ENCODE data around the gene NISCH.
A peak's percentile ranks its signal among the peaks of the same experiment; 100 is the strongest.

NISCH gene

DNA sequence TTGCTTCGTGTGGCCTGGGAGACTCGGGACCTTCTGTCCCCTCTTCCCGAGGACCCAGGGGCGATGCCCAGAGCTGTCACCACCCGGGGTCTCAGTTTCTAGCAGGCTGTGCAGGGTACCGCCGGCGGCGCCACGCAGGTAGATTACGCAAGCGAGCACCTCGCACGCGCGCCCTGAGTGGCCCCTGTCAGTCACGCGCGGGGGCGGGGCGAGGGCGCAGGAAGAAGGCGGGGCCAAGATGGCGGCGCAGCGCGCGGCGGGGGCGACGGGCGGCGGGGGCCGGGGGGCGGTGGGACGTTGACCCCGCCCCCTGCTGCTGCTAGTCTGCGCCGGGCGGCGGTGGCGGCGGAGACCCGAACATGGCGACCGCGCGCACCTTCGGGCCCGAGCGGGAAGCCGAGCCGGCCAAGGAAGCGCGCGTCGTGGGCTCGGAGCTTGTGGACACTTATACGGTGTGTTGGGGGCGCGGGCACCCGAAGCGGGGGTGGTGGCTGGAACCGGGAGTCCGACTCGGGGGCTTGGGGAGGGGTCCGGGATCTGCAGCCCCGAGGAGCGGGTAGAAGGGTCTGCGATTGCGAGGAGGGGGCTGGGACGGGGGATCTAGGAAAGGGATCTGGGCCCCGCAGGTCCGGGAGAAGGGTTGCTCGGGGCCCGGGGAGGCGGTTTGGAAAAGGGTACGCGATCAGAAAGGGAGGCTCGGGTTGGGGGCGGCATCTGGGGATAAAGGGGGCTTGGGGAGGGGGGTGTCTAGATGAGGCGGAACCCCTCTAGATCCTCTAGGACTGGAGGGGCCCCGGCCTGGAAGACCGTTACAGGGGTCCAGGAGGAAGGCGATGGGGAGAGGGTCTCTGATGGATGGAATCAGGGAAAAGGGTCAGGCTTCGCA lies at the start of gene NISCH:
TSS of gene NISCH (plus strand) at position 322 of the 886 bp plus-strand sequence. CDS start at position 360, 38 bp downstream.
- peak; percentile 93 for DNase-seq (ENCODE audit: low read depth)

DNA sequence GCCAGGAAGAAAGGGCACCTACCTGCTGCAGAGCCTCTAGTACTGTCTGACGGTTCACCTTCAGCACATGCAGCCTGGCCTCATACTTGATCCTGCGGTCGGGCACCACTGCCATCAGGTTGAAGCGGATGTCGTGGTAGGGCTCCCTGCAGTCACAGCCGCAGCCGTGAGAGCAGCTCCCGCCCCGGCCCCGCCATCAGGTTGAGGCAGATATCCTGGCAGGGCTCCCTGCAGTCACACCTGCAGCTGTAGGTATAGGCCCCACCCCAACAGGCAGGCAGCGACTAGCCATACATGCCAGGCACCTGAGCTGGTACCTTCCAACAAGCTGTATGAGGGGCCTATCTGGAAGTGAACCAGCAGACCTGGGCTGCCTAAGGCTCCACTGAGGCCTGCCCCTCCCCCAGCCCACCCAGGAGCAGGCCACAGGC lies 49.2 kb upstream of the NISCH start:
- no peak for DNase-seq (ENCODE audit: low read depth)

DNA sequence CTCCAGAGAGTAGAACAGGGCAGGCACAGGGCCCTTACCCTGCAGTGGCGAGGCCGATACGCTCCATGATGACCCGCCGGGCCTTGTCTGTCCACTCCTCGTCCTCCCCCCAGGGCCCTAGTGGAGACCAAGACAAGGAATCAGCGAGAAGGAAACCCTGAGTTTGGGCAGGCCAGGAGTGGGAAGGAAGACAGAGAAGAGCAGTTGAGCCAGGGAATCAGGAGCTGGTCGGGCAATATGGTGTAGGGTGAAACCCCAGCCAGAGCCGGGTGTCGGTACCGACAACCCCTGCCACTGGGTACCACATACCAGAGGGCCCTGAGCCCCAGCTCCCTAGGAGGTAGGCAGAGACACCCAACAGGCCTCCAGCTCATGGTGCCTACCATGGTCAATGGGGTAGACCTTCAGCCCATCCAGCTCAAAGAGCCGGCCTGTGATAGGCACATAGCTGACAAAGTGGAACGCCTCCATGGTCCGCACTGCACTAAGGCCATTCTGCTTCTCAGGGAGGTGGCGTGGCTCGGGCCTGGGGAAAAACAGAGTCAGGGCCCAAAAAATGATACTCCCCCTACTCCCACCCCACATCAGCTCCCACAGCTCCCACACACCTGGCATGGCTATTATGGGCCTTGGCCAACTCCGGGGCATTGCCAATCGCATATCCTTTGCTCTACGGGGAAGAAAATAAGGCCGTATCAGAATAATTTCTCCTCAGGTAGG lies 48.5 kb upstream of the NISCH start:
- no peak for DNase-seq (ENCODE audit: low read depth)

DNA sequence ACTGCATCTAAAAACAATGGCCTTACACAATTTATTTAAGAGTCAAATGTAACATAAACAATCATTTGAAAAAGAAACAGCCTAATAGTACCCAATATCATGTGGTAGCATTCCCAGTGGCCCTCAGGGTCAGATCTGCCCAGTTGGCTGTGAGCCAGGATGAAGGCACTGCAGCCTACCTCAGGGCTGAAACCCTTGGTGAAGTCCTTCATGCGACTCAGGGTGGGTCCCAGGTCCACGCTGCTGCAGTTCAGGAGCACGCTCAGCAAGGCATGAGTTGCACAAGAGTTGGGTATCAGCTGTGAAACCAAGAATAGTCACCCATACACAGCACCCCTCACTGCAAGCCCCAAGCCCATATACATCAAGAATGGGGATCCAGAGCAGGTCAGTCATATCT lies 47.6 kb upstream of the NISCH start:
- DNase-seq (ENCODE audit: low read depth), result no peak

DNA sequence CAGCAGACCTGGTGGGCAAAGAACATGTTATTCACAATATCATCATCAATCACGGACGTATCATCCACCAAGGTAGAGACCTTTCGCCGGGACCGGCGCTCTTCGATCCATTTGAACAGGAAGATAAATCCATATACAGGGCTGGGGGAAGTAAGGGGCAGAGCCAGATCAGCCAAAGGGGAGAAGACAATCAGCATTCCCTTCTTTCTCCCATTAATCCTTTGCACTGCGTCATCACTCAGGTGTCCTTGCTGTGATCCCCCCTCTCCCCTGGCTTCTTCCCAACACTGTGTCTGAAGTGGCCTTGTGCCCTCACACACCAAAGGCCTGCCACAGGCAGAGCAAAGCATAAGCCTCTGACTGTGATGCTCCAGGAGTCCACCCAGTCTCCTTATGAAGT lies 46.9 kb upstream of the NISCH start:
- no peak for DNase-seq (ENCODE audit: low read depth)

DNA sequence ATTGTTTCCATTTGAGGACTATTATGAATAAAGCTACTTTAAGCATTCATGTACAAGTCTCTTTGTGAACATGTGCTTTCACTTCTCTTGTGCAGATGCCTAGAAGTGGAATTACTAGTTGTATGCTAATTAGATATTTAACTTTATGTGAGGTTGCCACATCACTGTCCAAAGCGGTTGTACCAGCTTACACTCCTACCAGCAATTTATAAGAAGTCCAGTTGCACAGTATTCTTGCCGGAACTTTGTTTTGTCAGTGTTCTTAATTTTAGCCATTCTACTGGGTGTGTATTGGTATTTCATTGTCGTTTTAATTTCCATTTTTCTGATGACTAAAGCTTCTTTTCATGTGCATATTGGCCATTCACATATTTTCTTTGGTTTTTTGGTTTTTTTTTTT lies 39.6 kb upstream of the NISCH start:
- no peak for DNase-seq (ENCODE audit: low read depth)

DNA sequence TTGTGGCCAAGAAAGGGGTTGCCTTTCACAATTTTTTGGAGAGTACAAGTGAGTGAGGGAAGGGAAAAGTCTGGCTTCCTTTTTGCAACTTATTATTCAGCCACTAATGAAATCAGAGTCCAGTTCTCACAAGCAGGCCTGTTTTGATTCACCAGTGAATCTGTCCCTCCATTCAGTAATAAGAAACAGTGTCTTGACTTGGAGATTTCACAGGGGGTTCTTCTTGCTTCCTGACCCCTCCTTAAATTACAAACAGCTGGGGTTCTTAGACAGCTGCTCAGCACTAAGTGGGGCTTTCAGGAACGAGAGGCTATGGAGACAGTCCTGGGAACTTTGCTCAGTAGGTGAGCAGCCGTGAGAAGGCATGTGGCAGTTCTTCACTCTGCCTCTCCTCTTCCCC lies 35.0 kb upstream of the NISCH start:
- no peak for DNase-seq (ENCODE audit: low read depth)

DNA sequence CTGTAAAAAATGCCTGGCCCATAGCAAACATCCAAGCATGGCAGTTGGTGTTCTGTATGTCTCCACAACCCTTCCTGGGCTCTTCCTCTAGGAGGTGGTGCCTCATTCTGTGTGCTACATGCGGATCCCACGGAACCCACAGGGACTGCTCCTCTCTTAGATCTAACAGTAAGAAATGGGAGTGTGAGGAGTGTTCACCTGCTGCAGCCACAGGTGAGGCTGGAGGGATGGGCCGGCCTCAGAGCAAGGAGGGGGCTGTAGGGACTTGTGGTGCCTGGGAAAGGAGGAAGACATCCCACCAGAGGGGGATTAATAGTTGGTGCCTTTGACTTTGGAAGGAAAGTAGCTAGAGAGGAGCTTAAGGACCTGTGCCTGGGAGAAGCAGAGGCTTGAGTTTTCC lies 32.7 kb upstream of the NISCH start:
- no peak for DNase-seq (ENCODE audit: low read depth)

DNA sequence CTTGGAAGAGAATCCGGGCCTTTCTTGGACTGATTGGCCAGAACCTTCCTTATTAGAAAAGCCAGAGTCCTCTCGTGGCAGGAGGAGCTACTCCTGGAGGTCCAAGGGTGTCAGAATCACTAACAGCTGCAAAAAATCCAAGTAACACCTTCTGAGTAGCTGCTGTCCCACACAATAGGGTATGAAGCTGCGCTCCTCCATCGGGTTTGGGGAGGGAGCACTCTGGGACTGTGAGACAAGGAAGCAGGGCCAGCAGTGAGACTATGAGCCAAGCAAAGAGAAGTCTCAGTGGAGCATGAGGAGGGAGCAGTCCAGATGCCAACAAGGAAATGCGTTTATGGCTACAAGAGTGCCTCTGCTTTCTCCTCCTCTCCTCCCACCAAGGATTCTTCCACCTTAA lies 32.2 kb upstream of the NISCH start:
- DNase-seq (ENCODE audit: low read depth), result no peak

DNA sequence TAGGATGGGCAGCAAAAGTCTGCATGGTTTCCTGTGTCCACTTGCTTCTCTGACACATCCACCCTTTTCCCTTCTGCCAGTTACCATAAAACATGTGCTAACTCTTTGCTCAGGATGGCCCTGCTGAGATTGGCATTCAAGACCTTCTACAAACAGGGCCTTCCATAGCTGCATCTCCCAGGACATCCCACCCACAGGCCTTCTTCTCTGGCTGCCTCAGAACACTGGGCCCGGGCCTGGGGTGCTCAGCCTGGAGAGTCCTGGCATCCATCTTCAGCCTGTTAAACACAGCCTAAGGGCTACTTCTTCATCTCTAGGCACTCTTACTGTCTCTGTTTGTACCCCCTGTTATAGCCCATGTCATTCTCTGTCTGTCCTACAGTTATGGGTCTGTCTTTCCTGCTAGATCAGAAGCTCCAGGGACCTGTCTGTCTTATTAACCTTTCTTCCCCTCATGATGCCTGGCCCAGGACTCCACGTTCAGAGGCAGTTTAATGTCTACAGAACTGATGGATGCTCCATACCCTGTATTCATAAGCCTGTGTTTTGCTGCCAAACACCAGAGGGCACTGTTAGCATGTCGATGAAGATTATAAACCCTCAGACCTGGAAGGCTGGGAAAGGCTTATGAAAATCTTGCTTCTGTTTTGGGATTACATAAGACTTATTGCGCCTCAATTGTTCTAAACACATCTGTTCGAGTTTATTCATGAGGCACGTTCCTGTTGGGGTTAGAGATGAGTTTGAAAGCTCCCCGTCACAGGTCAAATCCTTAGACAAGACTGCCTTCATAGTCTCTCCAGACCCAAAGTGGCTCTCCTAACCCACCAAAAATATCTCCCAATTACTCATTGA lies 27.0 kb upstream of the NISCH start:
- no peak for DNase-seq (ENCODE audit: low read depth)

DNA sequence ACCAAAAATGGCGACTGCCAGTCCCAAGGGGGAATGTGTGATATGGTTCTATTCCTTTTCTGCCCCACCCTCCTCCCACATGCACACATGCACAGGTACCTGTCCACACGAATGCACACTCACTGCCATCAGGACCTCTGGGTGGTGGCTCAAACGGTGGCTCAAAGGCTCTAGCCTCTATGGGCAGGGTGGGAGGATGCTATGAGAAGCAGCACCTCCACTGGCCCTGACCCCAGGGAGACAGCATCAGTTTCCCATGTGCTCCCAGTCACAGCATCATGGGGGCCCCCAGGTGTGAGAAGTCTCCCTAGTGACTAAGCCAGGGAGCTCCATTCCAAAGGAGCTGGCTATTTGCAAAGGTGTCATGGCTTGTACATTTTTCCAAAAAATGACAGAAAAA lies 26.4 kb upstream of the NISCH start:
- no peak for DNase-seq (ENCODE audit: low read depth)

DNA sequence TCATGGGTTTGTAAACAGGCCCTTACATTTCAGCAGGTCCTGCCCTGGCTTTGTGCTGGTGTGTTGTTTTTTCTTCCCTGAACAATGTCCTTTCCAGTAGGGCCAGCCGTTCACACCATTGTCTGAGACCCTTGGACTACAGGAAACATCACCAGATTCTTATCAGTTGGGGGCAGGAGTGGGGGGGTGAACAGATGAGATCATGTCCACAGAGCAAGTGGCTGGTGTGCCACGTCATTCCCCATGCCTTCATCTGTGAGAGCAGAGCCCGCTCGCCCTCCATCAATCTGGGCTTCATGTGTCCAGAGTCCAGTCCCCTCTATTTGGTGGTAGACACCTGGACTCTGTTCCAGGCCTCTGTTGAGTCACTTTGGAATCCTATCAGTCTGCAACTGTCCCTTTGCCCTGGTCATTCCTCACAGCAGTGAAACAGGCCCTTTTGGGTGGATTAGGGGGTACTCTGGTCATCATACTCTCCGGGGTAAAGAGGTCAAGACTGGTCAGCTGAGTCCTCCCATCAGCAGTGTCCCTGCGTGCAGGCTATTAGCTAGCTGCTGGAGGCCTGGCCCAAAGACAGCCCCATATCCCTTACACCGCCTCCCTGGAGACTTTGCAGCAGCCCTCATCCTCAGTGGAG lies 25.5 kb upstream of the NISCH start:
- DNase-seq (ENCODE audit: low read depth), result no peak

DNA sequence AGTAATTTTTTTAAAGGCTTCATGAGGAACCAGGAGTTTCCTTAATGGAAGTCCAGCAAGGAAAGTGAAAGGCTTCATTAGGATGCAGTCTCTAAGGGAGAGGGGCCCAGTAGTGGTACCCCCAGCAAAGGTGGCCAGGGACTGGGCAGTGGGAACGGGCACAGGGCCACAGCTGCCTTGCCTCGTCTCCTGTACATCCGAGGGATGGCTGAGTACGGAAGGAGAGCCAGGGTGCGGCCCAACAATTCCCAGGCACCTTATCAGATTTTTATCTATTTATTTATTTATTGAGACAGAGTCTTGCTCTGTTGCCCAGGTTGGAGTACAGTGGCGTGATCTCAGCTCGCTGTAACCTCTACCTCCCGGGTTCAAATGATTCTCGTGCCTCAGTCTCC lies 25.0 kb upstream of the NISCH start:
- DNase-seq (ENCODE audit: low read depth), result no peak

DNA sequence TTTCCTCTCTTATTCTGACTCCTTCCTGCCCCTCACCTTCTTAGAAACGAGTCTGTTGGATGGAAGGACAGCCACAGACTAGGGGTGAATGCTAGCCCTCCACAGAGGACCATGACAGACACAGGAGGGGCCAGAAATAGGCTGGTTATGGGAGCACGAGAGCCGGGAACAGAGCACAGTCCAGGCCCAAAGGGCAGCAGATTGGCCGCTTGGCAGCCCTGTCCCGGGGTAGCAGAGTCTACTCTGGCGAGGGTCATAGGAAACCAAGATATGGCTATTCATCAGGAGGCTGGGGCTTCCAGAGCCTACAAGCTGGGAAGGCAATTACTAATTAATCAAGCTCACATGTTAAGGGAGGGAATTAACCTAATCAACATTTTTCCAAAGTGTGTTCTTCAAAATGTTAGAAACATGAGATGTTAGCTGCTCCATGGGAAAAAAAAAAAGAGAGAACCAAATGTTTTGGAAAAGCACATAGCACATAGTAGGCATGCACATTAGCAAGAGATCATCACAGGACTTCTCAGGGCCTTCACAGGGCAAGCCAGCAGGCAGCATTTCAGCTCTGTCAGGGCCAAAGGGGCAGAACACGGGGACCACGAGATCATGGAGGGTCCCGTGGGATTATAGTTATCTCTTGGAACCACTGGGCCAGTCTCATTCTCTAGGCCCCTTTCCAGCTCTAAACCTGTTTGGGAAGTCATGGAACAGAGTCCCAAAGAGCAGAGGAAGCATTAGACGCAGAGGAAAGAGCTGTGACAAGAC lies 23.8 kb upstream of the NISCH start:
- DNase-seq (ENCODE audit: low read depth), result no peak

DNA sequence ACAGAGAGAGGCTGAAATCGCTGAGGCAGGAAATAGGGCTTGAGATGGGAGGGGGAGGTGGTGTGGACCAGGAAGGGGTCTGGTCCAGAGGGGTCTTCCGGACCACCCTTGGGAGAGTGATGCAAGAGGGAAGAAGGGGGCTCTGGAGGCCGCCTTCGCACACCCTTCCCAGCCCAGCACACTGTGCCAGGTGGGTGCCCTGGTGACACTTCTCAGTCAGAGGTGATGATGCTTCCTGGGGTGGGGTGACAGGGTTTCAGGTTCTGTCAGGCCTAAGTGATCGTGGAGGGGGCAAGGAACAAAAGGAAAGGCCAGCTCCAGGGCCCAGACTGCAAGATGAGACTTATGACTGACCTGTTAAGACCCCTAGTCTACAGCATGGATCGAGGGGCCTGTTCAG lies 23.2 kb upstream of the NISCH start:
- no peak for DNase-seq (ENCODE audit: low read depth)

DNA sequence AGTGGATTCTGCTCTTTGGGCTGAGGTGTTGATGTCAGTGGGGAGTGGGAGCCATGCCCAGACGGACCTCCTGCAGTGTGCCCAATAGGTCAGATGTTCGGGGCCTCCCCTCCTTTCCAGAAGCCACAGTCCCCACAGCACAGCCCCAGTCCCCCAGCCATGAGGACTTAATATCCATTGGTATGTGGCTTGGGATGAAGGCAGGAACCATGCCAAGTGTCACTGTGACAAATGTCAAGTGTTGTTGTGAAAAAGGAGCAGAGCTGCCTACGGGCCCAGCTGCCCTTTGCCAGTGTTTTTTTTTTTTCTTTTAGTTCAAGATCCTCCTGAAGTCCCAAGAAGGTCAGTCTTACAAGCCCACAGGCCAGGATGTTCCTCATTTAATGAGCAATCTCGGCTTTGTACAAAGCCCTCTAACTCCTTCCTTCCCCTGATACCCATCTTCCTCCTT lies 22.7 kb upstream of the NISCH start:
- DNase-seq (ENCODE audit: low read depth), result no peak

DNA sequence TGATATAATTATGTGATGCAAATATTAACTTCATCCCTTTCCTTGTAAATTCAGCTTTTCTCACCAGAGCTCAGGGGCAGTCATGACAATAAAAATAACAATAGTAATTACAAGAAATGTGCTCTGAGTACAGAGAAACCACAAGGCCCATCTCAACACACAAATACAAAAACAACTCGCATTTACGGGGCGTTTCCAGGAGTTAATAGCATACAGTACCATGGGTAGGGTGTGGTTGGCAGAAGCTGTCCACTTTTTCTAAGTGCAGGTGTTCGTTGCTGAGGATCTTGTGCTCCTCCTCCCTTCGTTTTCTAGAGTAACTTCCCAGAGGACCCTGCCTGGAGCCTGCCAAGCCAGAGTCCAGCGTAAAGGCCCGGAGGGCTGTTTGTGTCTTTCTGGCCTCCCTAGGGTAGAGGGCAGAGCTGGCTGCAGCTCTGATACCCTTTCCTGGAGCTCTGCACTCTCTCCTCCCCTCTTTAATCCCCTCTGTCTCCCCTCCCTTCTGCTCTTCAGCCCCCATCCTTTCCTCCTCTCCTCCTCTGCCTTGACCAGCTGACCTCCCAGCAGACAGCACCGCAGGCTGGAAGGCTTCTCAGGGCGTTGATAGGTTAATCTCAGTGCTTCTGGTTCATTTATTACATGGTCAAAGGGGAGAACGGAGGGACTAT lies 21.9 kb upstream of the NISCH start:
- no peak for DNase-seq (ENCODE audit: low read depth)

DNA sequence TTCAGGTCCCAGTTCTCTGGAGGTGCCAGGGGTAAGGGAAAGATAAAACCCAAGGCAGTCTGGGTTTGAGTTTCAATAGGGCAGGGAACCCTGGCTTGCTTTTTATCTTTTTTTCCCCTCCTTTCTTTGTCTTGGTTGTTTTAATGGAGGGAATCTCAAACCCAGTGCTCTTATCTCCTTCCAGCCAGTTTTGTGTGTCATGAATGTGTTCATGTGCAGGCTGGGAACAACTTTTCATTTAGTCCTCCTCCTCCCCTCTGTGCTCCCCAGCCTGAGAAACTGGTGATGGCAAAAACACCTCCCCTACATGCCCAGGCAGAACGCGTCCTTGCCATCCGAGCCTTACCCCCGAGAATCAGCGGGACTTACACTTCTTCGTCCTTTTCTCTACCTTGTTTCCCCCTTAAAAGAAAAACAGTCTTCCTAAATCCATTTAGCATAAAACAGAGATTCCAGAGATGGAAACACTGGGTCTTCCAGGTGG lies 21.4 kb upstream of the NISCH start:
- no peak for DNase-seq (ENCODE audit: low read depth)

DNA sequence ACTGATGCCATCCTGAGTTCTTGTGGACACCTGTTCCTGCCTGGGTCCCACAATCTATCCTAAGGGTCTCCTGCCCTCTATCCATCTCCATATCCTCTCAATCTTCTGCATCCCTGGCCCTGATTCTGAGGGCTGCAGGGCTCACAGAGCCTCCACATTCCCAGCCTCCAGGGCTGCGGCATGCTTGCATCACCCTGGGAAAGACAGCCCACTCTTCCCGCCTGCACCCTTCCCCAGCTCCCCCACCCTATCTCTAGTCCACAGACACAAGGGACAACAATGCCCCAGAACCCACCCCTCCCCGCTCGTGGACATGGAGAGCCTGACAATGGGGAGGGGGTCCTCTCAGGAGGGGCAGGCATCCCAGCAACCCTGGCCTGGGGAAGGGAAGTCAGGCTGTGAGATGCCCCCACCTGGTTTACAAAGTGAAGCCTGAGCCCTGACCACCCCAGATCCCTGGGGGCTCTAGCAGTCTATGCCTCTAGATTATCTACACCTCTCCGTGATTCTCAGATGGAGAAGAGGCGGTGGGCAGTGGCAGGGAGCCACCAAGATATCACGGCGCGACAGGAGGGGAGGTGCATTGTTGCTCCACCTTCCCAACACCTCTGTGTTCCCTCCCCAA lies 20.8 kb upstream of the NISCH start:
- no peak for DNase-seq (ENCODE audit: low read depth)
